Right ventricle myocardium inferior (tissue), 1 donor: Measurements from ENCODE around the gene SLC40A1. TPM values are rescaled to one million over a fixed set of nuclear protein-coding genes. Genes with fewer than 3 reads are reported as not detected.

Experiments used
- ATAC-seq: fragments of 200-7000 bp; cut with Tn5 transposase; one replicate; pipeline ENCODE4 v1.9.1; 2020; ENCODE audit warnings: mild to moderate bottlenecking, moderate library complexity
- DNase-seq: peaks from one replicate; pipeline ENCODE4 v3.0.0; 2021; ENCODE audit errors: missing footprints
- intact Hi-C: fragments of 100-400 bp; cut with DNase I; formaldehyde crosslinking; loops from one replicate; pipeline ENCODE4 v1.11.0; 2022
- long read RNA-seq: library from polyadenylated mRNA; unstranded; transcript quantifications from one replicate; pipeline ENCODE4 v2.0.0, GENCODE V29; 2021
- total RNA-seq: library from RNA; stranded (reverse); fragmentation: NEBNext Ultra II Directional; extraction: Animal tissue kit (Norgen Biotek cat#: 25700); gene quantifications from one replicate; pipeline ENCODE4 v1.2.1, GENCODE V29; 2021
- donor health status: DM: no; HTN: yes; CAD: no; lungs with severe emphysema.

SLC40A1 gene, protein sequence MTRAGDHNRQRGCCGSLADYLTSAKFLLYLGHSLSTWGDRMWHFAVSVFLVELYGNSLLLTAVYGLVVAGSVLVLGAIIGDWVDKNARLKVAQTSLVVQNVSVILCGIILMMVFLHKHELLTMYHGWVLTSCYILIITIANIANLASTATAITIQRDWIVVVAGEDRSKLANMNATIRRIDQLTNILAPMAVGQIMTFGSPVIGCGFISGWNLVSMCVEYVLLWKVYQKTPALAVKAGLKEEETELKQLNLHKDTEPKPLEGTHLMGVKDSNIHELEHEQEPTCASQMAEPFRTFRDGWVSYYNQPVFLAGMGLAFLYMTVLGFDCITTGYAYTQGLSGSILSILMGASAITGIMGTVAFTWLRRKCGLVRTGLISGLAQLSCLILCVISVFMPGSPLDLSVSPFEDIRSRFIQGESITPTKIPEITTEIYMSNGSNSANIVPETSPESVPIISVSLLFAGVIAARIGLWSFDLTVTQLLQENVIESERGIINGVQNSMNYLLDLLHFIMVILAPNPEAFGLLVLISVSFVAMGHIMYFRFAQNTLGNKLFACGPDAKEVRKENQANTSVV
- total RNA-seq = 51.0 TPM
- long read RNA-seq, transcript SLC40A1-201 (8 exons, 3,442 nt) = major isoform, 126 of 133 reads
- long read RNA-seq, partial matches to known transcripts = 2 of 133 reads
- long read RNA-seq, other reads (novel, unspliced or antisense) = 5 of 133 reads

DNA sequence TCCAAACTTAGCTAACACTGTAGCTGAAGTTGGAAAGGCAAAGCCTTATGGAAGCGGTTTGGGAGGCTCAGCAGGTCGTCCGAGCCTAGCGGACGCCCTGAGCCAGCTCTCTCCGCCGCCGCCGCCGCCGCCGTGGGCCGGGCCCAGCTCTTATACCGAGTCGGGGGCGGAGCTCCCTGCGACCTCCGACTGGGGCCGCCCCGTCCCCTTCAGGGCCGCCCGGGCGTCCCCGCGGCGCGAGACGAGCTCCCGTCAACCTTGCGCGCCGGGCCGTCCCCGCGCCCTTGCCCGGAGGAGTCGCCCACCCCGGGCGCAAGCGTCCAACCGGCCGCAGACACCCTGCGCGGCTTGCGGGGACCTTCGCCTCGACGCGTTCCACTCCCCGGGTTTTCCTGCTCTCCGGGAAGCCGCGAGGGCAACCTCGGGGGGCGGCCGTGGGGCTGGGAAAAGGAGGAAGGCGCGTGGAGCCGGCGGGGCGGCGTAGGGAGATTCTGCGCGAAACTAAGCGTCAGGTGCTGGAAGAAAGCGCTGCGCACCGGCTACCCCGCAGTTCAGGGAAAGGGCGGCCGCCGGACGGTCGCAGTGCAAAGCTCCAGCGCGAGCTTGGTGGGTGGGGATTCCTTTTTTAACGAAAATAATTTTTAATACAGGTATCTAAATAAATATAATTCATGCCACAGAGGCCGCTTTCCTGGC lies at the start of gene SLC40A1:
TSS of gene SLC40A1 (minus strand) at position 129 of the 696 bp plus-strand sequence. CDS start 326 bp downstream, outside the sequence.
- DNase-seq = peak; percentile 93

DNA sequence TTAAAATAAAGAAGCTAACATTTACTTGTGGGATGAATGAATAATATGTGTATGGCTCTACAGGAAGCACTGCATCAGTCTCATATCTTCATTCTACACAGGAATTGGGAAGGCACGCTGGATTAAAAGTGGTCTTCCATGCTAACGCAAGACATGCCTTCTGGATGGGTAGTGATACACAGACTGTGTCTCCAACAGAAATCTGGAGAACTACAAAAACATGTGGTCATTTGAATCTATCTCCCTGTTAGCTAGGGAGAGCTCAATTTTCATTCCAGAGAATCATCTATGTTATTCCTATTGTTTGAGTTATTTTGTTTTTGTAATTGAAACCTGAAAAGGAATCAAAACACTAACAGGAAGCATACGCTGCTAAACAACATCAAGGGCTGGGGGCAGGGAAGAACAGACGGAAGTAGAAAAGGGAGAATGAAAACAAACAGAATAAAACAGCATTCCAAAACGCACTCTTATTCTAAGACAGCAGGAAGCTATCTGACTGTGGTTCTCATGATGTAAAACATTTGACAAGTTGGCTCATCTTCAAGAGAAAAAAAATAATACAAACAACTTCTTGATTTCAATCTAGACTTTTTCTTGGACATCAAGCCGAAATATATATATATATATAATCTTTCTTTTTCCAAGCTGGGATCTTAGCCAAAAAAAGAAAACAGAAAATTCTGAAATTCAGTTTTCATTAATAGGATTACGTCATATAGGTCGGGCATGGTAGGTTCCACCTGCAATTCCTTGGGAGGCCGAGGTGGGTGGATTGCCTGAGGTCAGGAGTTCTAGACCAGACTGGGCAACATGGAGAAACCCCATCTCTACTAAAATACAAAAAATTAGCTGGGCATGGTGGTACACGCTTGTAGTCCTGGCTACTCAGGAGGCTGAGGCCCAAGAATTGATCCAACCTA lies 49.2 kb upstream of the SLC40A1 start:
- no peak for DNase-seq
- intact Hi-C loops = no loop called here
- no peak for ATAC-seq

More for the DNA sequence above, at the start of gene SLC40A1:
- intact Hi-C loops = loop anchor here (1.0 to 10.0 kb wide), 5 partner anchors 33 to 204 kb away; partner anchors contain the start of genes ORMDL1, PMS1 and WDR75
- peak; percentile 98 for ATAC-seq

DNA sequence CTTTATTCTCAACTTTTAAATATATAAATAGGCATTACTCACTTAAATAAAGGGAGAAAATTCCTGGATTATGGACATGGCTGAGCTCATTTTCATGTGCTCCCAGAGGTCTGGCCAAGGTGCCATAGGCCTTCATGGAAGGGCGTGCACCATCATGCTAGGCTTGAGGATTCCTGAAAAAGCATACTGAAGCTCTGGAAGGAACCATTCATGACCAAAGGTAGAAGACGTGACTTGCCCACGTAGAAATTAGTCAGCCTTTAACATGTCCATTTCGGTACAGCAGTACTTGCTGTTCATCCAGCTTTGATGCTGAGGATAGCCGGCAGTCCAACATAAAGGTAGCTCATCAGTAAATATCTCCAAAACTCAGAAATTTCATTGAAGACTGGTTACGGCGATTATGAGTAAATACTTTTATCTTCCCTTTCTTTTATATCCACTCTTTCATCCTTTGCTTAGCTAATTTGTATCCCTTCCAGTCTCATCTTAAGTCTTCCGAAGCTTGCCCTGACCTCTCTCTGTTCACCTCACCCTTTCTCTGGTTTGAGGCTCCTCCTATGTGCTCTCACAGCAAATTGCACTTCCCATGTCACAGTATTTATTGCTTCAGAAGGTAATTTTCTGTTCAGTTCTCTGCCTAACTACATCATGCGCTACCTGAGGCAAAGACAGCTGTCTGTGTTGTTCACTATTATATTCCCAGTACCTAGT lies 48.4 kb upstream of the SLC40A1 start:
- DNase-seq = no peak
- peak; percentile 73 for ATAC-seq
- intact Hi-C loops = no loop called here

DNA sequence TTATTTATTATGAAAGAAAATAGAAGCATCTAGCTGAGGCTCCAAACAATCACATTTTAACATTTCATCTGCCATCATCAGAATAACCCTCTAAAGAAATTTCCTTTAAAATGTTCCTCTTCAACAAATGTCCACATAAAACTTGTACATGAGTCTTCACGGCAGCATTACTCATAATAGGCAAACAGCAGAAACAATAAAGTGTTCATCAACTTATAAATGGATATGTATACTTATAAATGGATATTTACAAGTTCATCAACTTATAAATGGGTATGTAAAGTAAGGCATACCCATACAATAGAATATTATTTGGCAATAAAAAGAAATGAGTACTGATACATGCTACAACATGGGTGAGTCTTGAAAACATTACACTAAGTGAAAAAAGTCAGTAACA lies 47.2 kb upstream of the SLC40A1 start:
- intact Hi-C loops = no loop called here
- DNase-seq = no peak
- no peak for ATAC-seq

DNA sequence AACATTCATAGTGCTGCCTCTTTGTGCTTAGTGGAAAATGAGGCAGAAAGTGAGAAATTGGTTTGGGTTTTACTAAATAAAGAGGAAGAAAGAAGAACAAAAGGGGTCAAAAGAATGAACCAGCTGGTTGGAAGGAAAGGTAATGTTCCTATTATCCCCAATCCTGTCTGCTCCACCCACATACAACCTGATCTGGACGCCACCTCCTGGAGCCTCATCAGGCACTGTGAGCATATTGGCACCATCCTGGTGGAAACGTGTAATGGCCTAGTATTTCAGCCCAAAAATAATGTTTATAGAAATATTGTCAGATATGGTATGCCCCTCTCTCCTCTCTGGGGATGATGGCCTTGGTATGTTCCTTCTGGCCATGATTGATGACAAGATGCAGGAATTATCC lies 45.0 kb upstream of the SLC40A1 start:
- intact Hi-C loops = no loop called here
- no peak for ATAC-seq
- no peak for DNase-seq

DNA sequence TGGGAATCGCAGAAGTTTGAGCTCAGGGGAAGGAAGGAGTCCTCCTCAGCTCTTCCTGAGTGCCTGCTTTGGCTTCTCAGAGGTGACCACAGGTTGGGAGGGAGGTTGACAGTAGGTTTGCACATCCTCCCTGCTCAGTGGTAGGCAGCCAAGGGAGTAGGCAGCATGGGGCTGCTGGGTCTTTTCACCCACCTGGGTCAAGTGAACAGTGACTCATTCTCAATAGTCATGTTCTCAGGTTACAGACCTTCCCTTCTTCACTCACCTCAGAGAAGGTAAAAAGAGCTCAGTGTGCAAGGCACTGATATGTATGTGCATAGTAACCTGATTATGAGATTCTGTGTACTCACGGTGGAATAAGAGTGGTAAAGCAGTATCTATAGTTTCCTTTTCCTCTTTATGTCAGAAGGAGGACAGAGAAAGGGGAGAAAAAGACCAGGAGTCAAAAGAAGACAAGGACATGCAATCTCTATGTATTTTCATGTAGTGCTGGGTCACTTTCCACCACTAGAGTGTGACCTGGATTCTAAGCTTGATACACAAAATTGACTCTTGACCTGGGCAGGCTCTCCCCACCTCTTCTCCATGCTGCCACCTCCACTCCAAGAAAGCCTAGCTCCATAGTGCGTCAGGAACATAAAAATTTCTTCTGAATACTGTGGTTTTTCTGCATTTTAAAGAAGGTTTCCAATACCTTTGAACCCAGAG lies 44.2 kb upstream of the SLC40A1 start:
- intact Hi-C loops = no loop called here

DNA sequence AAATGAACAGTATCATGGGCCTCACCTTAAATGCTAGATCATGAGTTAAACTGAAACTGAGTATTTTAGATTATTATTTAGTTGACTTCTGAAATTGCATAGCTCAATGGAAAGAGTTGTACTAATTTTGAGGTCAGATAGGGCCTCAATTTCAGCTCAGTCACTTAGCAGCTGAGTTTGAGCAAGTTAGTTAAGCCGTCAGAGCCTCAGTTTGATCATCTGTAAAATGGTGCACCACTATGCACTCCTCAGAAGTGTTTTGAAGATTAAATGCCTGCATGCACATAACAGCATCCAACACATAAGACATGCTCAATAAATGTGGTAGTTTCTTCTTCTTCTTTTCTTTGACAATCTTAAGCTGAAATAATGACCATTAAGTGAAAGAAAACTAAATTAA lies 42.5 kb upstream of the SLC40A1 start:
- DNase-seq (no peak), ATAC-seq (no peak)
- intact Hi-C loops = no loop called here

More for the DNA sequence above, 44.2 kb upstream of the SLC40A1 start:
- no peak for ATAC-seq
- no peak for DNase-seq

DNA sequence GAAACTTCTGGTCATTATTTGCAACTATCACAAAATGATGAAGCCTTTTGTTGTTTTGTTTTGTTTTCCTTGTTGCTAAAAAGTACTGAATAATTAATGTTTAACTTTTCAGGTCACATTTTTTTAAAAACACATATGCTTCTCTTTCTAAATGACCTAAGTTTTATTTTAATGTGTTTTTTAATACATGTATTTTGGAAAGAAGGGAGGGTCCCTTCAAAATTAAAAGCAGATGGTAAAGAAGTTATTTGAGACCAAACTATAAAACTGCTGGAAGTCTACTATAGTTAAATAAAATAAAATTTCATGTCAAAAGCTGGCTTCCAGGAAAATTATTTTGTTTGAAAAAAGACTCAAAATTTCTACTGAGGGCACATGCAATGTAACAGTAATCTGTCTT lies 41.2 kb upstream of the SLC40A1 start:
- no peak for DNase-seq
- intact Hi-C loops = no loop called here
- ATAC-seq = no peak

DNA sequence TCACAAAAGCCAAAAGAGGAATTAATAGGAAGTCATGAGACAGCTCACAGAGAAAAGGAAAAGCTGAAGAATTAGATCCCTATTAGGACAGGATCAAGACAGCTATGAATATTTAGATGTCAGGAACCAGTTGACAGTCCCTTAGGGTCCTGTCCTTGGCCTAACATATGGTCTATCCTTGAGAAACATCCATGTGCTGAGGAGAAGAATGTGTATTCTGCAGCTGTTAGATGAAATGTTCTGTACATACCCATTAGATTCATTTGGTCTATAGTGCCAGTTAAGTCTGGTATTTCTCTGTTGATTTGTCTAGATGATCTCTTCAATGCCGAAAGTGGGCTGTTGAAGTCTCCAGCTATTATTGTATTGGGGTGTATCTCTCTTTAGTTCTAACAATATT lies 37.6 kb upstream of the SLC40A1 start:
- no peak for DNase-seq
- intact Hi-C loops = no loop called here

DNA sequence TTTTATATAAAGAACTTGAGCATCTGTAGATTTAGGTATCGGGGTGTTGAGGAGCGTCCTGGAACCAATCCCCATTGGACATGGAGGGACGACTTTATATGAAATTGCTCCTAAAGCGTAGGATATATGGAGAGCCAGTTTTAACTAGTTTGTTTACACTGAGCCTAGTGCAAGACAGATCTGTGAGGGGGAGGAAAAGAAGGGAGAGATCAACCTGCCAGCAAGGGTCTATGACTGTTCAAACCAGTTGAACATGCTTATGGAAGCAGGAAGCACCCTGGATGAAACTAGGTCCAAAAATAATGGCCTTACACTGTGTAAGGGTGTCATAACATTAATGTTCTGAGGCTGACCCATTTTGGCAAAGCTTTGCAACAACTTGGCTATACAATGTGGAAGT lies 34.0 kb upstream of the SLC40A1 start:
- no peak for DNase-seq
- ATAC-seq = no peak
- intact Hi-C loops = loop anchor here (1.0 kb wide), 1 partner anchor 34 kb away; the partner anchor contains the start of gene SLC40A1

More for the DNA sequence above, 37.6 kb upstream of the SLC40A1 start:
- ATAC-seq = no peak

DNA sequence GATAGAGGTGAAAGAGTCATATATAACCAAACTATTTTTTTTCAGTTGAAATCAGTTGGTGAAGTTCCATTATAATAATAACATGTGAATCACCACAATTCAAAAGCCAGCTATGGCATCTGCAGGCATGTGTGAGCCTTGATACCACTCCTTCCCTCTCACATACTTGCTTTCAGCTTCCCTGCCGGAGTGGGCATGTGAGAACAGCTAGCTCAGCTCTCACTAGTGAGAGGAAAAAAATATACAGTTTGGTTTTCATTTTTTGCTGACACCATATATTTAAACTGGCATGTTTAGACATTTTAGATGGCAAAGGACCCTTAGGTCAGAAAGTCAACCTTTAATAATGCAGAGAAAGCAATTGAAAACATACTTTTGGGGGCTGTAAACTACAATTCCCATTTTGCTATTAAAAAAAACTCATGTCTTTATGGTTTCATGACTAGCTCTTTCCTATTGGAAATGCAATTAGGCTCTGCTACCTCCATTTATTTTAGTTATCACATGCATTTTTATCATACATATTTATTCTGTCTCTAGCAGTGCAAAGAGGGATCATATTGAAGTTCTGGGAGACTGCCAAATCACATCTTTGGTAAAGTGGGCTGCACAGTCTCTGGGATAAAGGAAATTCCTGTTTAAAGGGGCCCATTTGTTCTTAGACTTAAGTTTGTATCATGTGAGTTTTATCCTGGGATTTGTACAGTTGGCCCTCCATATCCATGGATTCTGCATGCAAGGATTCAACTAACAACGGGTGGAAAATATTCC lies 33.2 kb upstream of the SLC40A1 start:
- intact Hi-C loops = loop anchor here (1.0 kb wide), 1 partner anchor 34 kb away; the partner anchor contains the start of gene SLC40A1
- DNase-seq (no peak), ATAC-seq (peak; percentile 78)

DNA sequence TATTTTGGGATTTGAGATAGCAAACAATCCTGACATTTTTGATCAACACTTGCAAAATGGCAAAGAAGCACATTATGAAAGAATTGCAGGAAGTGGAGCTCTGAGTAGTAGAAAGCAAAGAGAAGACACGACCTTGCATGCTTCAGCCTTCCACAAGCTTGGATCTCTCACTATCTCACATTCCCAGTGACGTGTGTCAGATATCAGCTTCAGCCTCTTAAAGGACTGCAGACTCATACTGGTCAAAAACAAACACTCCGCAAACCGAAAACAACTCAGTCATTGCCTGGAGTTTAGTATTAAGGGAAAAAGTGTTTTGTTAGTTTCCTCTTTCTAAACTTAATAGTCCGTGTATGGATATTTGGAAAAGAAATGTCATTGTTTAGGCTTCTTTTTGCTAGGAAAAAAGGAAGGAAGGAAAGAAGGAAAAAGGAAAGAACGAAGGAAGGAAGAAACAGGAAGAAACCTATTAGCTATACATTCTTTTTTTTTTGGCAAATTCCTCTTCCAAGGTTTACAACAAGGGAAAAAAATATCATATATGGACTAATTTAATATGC lies 32.6 kb upstream of the SLC40A1 start:
- no peak for DNase-seq

DNA sequence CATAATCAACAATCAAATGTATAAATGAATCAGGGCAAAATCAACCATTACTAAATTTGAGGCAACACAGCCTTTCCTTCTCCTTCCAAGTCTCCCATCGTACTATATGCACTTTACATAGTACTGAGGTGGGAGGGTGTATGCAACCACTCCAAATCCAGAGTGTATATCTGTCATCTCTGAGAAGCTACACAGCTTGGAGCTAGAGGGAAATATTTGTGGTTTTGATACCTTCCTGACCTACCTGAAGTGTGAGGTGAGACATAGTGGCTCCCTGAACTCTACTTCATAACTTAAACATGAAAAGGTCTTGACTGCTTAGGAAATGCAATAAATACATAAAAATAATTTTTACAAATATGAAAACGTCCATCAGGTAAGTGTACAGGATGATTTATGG lies 30.1 kb upstream of the SLC40A1 start:
- ATAC-seq (no peak), DNase-seq (no peak)
- intact Hi-C loops = no loop called here

More for the DNA sequence above, 32.6 kb upstream of the SLC40A1 start:
- intact Hi-C loops = no loop called here
- ATAC-seq = peak; percentile 97

DNA sequence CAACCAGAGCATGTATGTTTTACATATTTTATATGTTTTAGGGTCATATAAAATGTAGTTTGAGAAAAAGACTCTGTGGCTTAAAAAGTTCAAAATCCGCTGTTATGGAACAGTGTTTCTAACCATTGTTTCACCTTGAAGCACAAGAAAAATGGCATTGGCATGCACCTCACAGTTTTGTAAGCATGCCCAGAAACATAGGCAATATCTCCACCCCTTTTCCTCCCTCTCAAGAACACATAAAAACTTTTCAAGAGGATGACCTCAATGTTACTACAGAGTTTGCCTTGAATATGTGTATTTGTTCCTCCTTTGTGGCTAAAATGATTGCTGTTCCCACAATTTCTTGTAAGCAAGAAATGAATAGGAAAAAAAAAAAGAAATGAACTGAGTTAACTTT lies 29.3 kb upstream of the SLC40A1 start:
- ATAC-seq = no peak
- DNase-seq = no peak
- intact Hi-C loops = no loop called here

DNA sequence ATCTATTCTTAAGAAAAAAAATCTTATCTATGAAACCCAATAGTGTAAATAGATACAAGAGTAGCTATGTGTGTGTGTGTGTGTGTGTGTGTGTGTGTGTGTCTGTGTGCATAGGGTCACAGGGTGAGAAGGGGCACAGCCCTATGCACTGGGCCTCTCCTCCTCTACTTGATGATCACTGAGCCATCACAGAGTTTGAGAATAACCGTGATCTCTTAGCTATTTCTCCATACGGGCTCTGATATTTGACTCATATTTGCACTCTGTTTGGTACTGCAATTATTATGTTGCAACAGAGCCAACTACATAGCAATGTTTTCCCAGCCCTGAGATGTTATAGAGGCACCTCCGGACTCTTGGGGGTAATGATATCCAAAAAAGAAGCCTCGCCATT lies 28.8 kb upstream of the SLC40A1 start:
- no peak for ATAC-seq
- intact Hi-C loops = no loop called here
- no peak for DNase-seq

DNA sequence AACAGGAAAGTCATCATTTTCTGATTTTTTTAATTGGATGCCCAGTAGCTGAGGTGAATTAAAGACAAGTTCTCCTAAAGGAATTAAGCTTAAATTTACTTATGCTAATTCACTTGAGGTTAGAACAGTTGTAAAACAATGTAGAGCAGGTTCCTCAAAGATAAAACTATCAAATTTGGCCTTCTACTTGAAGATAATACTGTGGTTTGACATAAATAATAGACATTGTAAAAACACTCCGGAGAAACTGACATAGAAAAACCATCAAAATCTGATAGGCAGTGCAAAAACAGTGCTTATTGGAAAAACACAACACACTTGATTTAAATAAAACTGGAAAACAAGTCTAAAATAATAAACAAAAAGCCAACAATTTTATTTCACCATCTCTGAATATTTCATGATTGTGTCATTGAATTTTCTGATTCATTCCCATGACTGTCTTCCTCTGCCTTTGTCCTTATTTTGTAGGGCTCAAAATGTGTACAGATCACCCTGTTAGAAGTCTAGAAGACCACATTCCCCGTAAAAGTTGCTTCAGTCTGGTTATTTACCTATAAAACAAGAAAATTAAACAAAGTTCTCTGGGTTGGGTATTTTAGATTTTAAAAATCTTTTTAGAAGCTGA lies 28.3 kb upstream of the SLC40A1 start:
- ATAC-seq (no peak), DNase-seq (no peak)
- intact Hi-C loops = no loop called here
